ENCODE measurements around the gene FASN. TPM values are rescaled to one million over a fixed set of nuclear protein-coding genes. Genes with fewer than 3 reads are reported as not detected.

The FASN gene
- total and polyA plus RNA-seq, 2 donors (not counting 3 experiments of a cell fraction or from before 2014, with no cell fraction given) = 101 to 360 TPM

DNA sequence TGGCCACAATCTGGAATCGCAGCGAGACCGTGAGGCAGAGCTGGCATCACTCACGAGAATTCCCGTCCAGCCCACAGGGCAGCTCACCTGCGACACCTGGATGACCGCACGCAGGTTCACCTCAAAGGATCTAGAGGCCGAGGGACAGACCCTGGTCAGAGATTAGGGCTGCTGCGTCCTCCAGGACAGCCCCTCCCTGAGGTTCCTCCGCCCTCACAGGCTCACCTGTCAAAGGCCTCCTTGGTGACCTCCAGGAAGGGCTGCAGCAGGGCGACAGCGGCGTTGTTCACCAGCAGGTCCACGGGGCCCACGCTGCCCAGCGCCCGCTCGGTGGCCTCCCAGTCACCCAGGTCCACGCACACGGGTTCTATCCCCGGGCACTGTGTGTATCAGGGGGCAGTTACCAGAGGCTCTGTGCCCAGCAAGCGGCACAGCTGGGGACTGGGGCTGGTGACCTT lies 61.4 kb downstream of the FASN start:
- Histone ChIP-seq H4K20me1 (replicated peaks; ENCODE audit: control insufficient read depth, extremely low read depth, insufficient read depth, low read length) (no peaks in the 10 kb centered on the region), H3K4me1 (ENCODE audit: control insufficient read depth, extremely low read depth, insufficient read depth, low read length) (peaks cover 13% of the 10 kb centered on the region), H2AFZ (ENCODE audit: low read depth, low read length) (peak overlapping the region; percentile 87), H3K36me3 (ENCODE audit: control insufficient read depth in 2 of 2, extremely low read depth in 1 of 2, insufficient read depth in 2 of 2, low read length in 2 of 2) (no peaks in the 10 kb centered on the region), H3K4me3 (replicated peaks in 1 of 3; ENCODE audit: insufficient read depth in 1 of 3, low read depth in 1 of 3, low read length in 3 of 3) (peak overlapping the region; percentile 58 to 71 (median 69)), H3K9ac (replicated peaks; ENCODE audit: extremely low read depth, insufficient read depth, low read length) (peak overlapping the region; percentile 78), H3K27me3 (ENCODE audit: control insufficient read depth in 2 of 2, insufficient read depth in 2 of 2, low read length in 2 of 2) (no peaks in the 10 kb centered on the region), H3K9me1 (replicated peaks; ENCODE audit: control insufficient read depth, extremely low read depth, insufficient read depth, low read length) (no peaks in the 10 kb centered on the region), H3K27ac (ENCODE audit: insufficient read depth, low read depth, low read length) (no peak overlapping the region), H3K4me2 (ENCODE audit: insufficient read depth, low read length) (peak overlapping the region; percentile 67), H3K79me2 (ENCODE audit: control insufficient read depth, insufficient read depth, low read length) (peaks cover 7% of the 10 kb centered on the region), H3K9me3 (replicated peaks; ENCODE audit: control insufficient read depth, insufficient read depth, low read length) (no peaks in the 10 kb centered on the region)
- CTCF ChIA-PET = interaction anchor here (1.4 kb wide), 1 partner anchor 62 kb away, joined by 6 read pairs; the partner anchor contains the start of gene FASN
- no peak for FAIRE-seq
- intact Hi-C loops (cut with micrococcal nuclease) = loop anchor here (1.0 to 10.0 kb wide), 4 partner anchors 13 to 378 kb away; partner anchors contain the start of genes HEXD, LRRC45 and OGFOD3
- POLR2A ChIA-PET = no interaction called here
- TF ChIP-seq POLR2AphosphoS5 (IDR thresholded peaks at IDR 0.05; ENCODE audit: insufficient read depth, low read depth, low read length) (no peak), GATA2 (IDR thresholded peaks at IDR 0.05; ENCODE audit: insufficient read depth, insufficient read length, low read depth, low read length) (no peak), FOS (IDR thresholded peaks at IDR 0.05; ENCODE audit: borderline replicate concordance, insufficient read depth, low read length) (no peak)
- TF ChIP-seq, protein P1, sequence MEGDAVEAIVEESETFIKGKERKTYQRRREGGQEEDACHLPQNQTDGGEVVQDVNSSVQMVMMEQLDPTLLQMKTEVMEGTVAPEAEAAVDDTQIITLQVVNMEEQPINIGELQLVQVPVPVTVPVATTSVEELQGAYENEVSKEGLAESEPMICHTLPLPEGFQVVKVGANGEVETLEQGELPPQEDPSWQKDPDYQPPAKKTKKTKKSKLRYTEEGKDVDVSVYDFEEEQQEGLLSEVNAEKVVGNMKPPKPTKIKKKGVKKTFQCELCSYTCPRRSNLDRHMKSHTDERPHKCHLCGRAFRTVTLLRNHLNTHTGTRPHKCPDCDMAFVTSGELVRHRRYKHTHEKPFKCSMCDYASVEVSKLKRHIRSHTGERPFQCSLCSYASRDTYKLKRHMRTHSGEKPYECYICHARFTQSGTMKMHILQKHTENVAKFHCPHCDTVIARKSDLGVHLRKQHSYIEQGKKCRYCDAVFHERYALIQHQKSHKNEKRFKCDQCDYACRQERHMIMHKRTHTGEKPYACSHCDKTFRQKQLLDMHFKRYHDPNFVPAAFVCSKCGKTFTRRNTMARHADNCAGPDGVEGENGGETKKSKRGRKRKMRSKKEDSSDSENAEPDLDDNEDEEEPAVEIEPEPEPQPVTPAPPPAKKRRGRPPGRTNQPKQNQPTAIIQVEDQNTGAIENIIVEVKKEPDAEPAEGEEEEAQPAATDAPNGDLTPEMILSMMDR (IDR thresholded peaks at IDR 0.05; ENCODE audit: extremely low read depth in 1 of 2, insufficient read depth in 1 of 2, low read depth in 1 of 2, low read length in 2 of 2) = no peak
- TF ChIP-seq, protein P2, sequence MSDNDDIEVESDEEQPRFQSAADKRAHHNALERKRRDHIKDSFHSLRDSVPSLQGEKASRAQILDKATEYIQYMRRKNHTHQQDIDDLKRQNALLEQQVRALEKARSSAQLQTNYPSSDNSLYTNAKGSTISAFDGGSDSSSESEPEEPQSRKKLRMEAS (IDR thresholded peaks at IDR 0.05; ENCODE audit: insufficient read depth, insufficient read length) = no peak
- dilution Hi-C loops (cut with MboI; ENCODE audit: extremely low pct_ligation_motif_present, low sequenced_read_pairs) = no loop called here
- DNase-seq (ENCODE audit: low read depth, low spot score) = no peak
- no TSS peak for BruUV-seq (replicated peaks)
